OCI-LY7 (cell line): ENCODE measurements around the gene ACACA. TPM values are rescaled to one million over a fixed set of nuclear protein-coding genes. Genes with fewer than 3 reads are reported as not detected.

Experiments
- BruUV-seq: library from RNA; stranded (reverse); fragments of 400-500 nt; replicated peaks from 2 replicates; lab custom pipeline; 2021; lab: Mats Ljungman, UMichigan
- CTCF ChIA-PET: fragments of 300-600 bp; sonication (Branson Sonifier 250); formaldehyde crosslinking; loops from one replicate; lab custom pipeline; 2022; ENCODE audit warnings: antibody characterized with exemption; ENCODE audit not compliant: unreplicated experiment; lab: Charles Lee
- POLR2A ChIA-PET: fragments of 300-600 bp; sonication (Branson Sonifier 250); formaldehyde crosslinking; loops from one replicate; lab custom pipeline; 2022; ENCODE audit warnings: antibody characterized with exemption; lab: Charles Lee
- DNase-seq: peaks from one replicate; pipeline ENCODE4 v3.0.0-alpha.2; 2015; ENCODE audit warnings: low spot score
- H2AFZ ChIP-seq: fragments of 200-600 bp; sonication (generic), shearing (Covaris generic); 2 replicates; pipeline ENCODE4 v1.6.1; 2014; ENCODE audit warnings: mild to moderate bottlenecking, antibody characterized with exemption, low read length, moderate library complexity
- H3K27ac ChIP-seq: fragments of 200-600 bp; sonication (generic); 2 replicates; pipeline ENCODE4 v1.5.1; 2014; ENCODE audit warnings: mixed run types, low read depth, mild to moderate bottlenecking, moderate library complexity, low read length, inconsistent platforms; ENCODE audit not compliant: poor library complexity, severe bottlenecking
- H3K36me3 ChIP-seq: fragments of 200-600 bp; sonication (generic); 2 replicates; pipeline ENCODE4 v1.6.1; 2014; ENCODE audit warnings: mild to moderate bottlenecking, antibody characterized with exemption, low read length, moderate library complexity, mixed read lengths; ENCODE audit not compliant: insufficient read depth
- H3K4me1 ChIP-seq: fragments of 200-600 bp; sonication (generic); 2 replicates; pipeline ENCODE4 v1.5.1; 2014; ENCODE audit warnings: mild to moderate bottlenecking, low read length; ENCODE audit not compliant: insufficient read depth, poor library complexity, severe bottlenecking
- H3K4me2 ChIP-seq: fragments of 200-600 bp; sonication (generic); 2 replicates; pipeline ENCODE4 v1.6.1; 2014; ENCODE audit warnings: mild to moderate bottlenecking, low read length
- H3K4me3 ChIP-seq: fragments of 200-600 bp; sonication (generic); 2 replicates; pipeline ENCODE4 v1.5.1; 2014; ENCODE audit warnings: mild to moderate bottlenecking, low read depth, low read length; ENCODE audit not compliant: poor library complexity, severe bottlenecking
- H3K79me2 ChIP-seq: fragments of 200-600 bp; sonication (generic); 2 replicates; pipeline ENCODE4 v1.6.1; 2016; ENCODE audit warnings: low read depth, mild to moderate bottlenecking, low read length, moderate library complexity, mixed read lengths; ENCODE audit not compliant: insufficient read depth
- H3K9me2 ChIP-seq: fragments of 200-600 bp; sonication (generic); 2 replicates; pipeline ENCODE4 v1.6.1; 2016; ENCODE audit warnings: mild to moderate bottlenecking, low read length, mixed read lengths; ENCODE audit not compliant: insufficient read depth
- H3K9me3 ChIP-seq: fragments of 200-600 bp; sonication (generic); 2 replicates; pipeline ENCODE4 v1.6.1; 2014; ENCODE audit warnings: mild to moderate bottlenecking, mixed run types, low read length, mixed read lengths
- H4K20me1 ChIP-seq: fragments of 200-600 bp; sonication (generic); 2 replicates; pipeline ENCODE4 v1.6.1; 2014; ENCODE audit warnings: mild to moderate bottlenecking, antibody characterized with exemption, low read length, moderate library complexity, mixed read lengths; ENCODE audit not compliant: insufficient read depth
- EZH2phosphoT487 ChIP-seq: fragments of 200-600 bp; sonication (generic); IDR thresholded peaks from 2 replicates; pipeline ENCODE4 v1.6.1; 2018; ENCODE audit warnings: low read depth, borderline replicate concordance, mild to moderate bottlenecking, mixed run types, antibody characterized with exemption, low read length, moderate library complexity, mixed read lengths
- intact Hi-C: fragments of 100-400 bp; cut with micrococcal nuclease; formaldehyde crosslinking; loops from one replicate; pipeline ENCODE4 v1.10.0; 2022; ENCODE audit not compliant: unreplicated experiment
- total RNA-seq, 2 experiments: library from RNA; depleted of rRNA in 1 of 2; stranded (reverse); fragments of >200 nt in 1 of 2; shearing (Covaris generic) in 1 of 2; gene quantifications; 2 replicates each; pipeline ENCODE4 v1.2.3, GENCODE V29; 2014 to 2022
- TF ChIP-seq, protein P1 (sequence below): fragments of 200-600 bp; sonication (generic); conservative IDR thresholded peaks from 2 replicates; pipeline ENCODE4 v1.5.1; 2014; ENCODE audit warnings: mild to moderate bottlenecking, antibody characterized with exemption, low read length, moderate library complexity, mixed read lengths

ACACA gene
- total RNA-seq, 2 experiments from 2014 or later, result 32.1 to 98.3 TPM

GRCh38 chr17:37098152-37098551, 308.5 kb downstream of the ACACA start:
- no peaks in the 10 kb centered on the region for H3K9me3 ChIP-seq
- ChIA-PET POLR2A (no interaction called here), CTCF (no interaction called here)
- no peak overlapping the region for H3K4me3 ChIP-seq
- no peaks in the 10 kb centered on the region for H3K79me2 ChIP-seq
- H3K36me3 ChIP-seq, result peaks cover 46% of the 10 kb centered on the region; the same call in 1 of the 2 replicates
- intact Hi-C loops, result no loop called here
- no peak for DNase-seq
- H3K4me1 ChIP-seq, result no peaks in the 10 kb centered on the region
- TF ChIP-seq, protein P1, sequence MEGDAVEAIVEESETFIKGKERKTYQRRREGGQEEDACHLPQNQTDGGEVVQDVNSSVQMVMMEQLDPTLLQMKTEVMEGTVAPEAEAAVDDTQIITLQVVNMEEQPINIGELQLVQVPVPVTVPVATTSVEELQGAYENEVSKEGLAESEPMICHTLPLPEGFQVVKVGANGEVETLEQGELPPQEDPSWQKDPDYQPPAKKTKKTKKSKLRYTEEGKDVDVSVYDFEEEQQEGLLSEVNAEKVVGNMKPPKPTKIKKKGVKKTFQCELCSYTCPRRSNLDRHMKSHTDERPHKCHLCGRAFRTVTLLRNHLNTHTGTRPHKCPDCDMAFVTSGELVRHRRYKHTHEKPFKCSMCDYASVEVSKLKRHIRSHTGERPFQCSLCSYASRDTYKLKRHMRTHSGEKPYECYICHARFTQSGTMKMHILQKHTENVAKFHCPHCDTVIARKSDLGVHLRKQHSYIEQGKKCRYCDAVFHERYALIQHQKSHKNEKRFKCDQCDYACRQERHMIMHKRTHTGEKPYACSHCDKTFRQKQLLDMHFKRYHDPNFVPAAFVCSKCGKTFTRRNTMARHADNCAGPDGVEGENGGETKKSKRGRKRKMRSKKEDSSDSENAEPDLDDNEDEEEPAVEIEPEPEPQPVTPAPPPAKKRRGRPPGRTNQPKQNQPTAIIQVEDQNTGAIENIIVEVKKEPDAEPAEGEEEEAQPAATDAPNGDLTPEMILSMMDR, result no peak
- TF ChIP-seq EZH2phosphoT487, result no peak
- H3K27ac ChIP-seq, result no peak overlapping the region
- no peak overlapping the region for H2AFZ ChIP-seq
- H3K4me2 ChIP-seq, result no peak overlapping the region
- no peaks in the 10 kb centered on the region for H3K9me2 ChIP-seq
- H4K20me1 ChIP-seq, result no peaks in the 10 kb centered on the region
- BruUV-seq, result no TSS peak

DNA sequence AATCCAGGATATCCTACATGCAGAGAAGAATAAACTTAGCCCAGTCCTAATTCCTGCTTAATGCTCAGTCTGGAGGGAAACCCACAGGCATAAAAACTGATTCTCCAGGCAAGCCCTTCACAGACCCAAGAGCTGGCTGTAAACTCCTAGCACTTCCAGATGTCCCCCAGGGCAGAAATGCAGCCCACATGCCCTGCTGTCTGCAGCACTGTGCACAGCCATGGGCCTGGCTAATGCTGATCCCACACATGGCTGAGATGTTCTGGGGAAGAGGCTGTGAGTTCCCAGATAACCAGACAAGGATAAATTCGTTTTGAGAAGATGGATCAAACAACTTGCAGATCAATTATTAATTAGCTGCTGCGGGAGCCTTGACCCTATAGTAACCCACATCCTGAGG, 309.5 kb downstream of the ACACA start:
- POLR2A ChIA-PET, result interaction anchor here (0.6 kb wide), 1 partner anchor 92 kb away, joined by 3 read pairs; no protein-coding TSS in a partner anchor

GRCh38 chr17:37096071-37096470, 310.6 kb downstream of the ACACA start:
- Histone ChIP-seq H3K36me3 (peaks cover 49% of the 10 kb centered on the region; the same call in 1 of the 2 replicates), H3K9me2 (no peaks in the 10 kb centered on the region), H2AFZ (no peak overlapping the region), H4K20me1 (no peaks in the 10 kb centered on the region), H3K79me2 (no peaks in the 10 kb centered on the region), H3K4me1 (no peaks in the 10 kb centered on the region), H3K4me3 (no peak overlapping the region), H3K27ac (no peak overlapping the region), H3K4me2 (no peak overlapping the region), H3K9me3 (no peaks in the 10 kb centered on the region)
- no peak for DNase-seq
- ChIA-PET CTCF (no interaction called here), POLR2A (interaction anchor here (0.7 kb wide), 1 partner anchor 62 kb away, joined by 3 read pairs; no protein-coding TSS in a partner anchor)
- BruUV-seq, result no TSS peak
- intact Hi-C loops, result no loop called here
- TF ChIP-seq, protein P1, result no peak
- TF ChIP-seq EZH2phosphoT487, result no peak

More for the DNA sequence above, 309.5 kb downstream of the ACACA start:
- Histone ChIP-seq H3K4me1 (no peaks in the 10 kb centered on the region), H3K79me2 (no peaks in the 10 kb centered on the region), H3K27ac (no peak overlapping the region), H3K9me3 (no peaks in the 10 kb centered on the region), H2AFZ (no peak overlapping the region), H3K4me3 (no peak overlapping the region), H3K9me2 (no peaks in the 10 kb centered on the region), H4K20me1 (no peaks in the 10 kb centered on the region), H3K4me2 (no peak overlapping the region), H3K36me3 (peaks cover 51% of the 10 kb centered on the region; the same call in 1 of the 2 replicates)
- intact Hi-C loops, result no loop called here
- no peak for DNase-seq
- CTCF ChIA-PET, result no interaction called here
- no peak for TF ChIP-seq EZH2phosphoT487
- TF ChIP-seq, protein P1, result no peak
- no TSS peak for BruUV-seq
